Hepatocyte (in vitro differentiated cells): ENCODE results near the gene PLXNC1. TPM values are rescaled to one million over a fixed set of nuclear protein-coding genes. Genes with fewer than 3 reads are reported as not detected.

Experiments used
- DNase-seq: peaks from one replicate; pipeline ENCODE4 v3.0.0-alpha.2; 2016; ENCODE audit warnings: low spot score
- H2AFZ ChIP-seq: fragments of 200-600 bp; sonication (generic); 2 replicates; pipeline ENCODE4 v1.6.0; 2016; ENCODE audit warnings: antibody characterized with exemption, mild to moderate bottlenecking
- H3K27ac ChIP-seq: fragments of 200-600 bp; sonication (generic); 2 replicates; pipeline ENCODE4 v1.5.1; 2016; ENCODE audit warnings: mild to moderate bottlenecking
- H3K27me3 ChIP-seq: fragments of 200-600 bp; sonication (generic); 2 replicates; pipeline ENCODE4 v1.6.1; 2016
- H3K36me3 ChIP-seq: fragments of 200-600 bp; sonication (generic); replicated peaks from 2 replicates; pipeline ENCODE4 v1.5.1; 2016; ENCODE audit warnings: low read depth; ENCODE audit not compliant: insufficient read depth
- H3K4me1 ChIP-seq: fragments of 200-600 bp; sonication (generic); 2 replicates; pipeline ENCODE4 v1.5.1; 2016; ENCODE audit warnings: mild to moderate bottlenecking, moderate library complexity; ENCODE audit not compliant: insufficient read depth
- H3K4me2 ChIP-seq: fragments of 200-600 bp; sonication (generic); 2 replicates; pipeline ENCODE4 v1.6.0; 2016
- H3K4me3 ChIP-seq: fragments of 200-600 bp; sonication (generic); 2 replicates; pipeline ENCODE4 v1.5.1; 2016; ENCODE audit warnings: mild to moderate bottlenecking
- H3K79me2 ChIP-seq: fragments of 200-600 bp; sonication (generic); 2 replicates; pipeline ENCODE4 v1.6.0; 2017; ENCODE audit warnings: mild to moderate bottlenecking
- H3K9me2 ChIP-seq: fragments of 200-600 bp; sonication (generic); replicated peaks from 2 replicates; pipeline ENCODE4 v1.6.0; 2017; ENCODE audit warnings: mild to moderate bottlenecking; ENCODE audit not compliant: insufficient read depth
- H3K9me3 ChIP-seq: fragments of 200-600 bp; sonication (generic); 2 replicates; pipeline ENCODE4 v1.5.1; 2016; ENCODE audit warnings: low read depth, mild to moderate bottlenecking
- H4K20me1 ChIP-seq: fragments of 200-600 bp; sonication (generic); 2 replicates; pipeline ENCODE4 v1.6.0; 2016; ENCODE audit warnings: mild to moderate bottlenecking; ENCODE audit not compliant: insufficient read depth, poor library complexity, severe bottlenecking
- EZH2 ChIP-seq: fragments of 200-600 bp; sonication (generic); IDR thresholded peaks from 2 replicates; pipeline ENCODE4 v1.6.1; 2016; ENCODE audit warnings: antibody characterized with exemption, mild to moderate bottlenecking, borderline replicate concordance
- EZH2phosphoT487 ChIP-seq: fragments of 200-600 bp; sonication (generic); IDR thresholded peaks from one replicate; pipeline ENCODE4 v1.6.1; 2018; ENCODE audit warnings: antibody characterized with exemption, mild to moderate bottlenecking, low read depth, moderate library complexity; ENCODE audit not compliant: unreplicated experiment, severe bottlenecking
- WGBS: methylation state at CpG from one replicate; pipeline ENCODE4 v1.1.6; 2016; ENCODE audit warnings: low lambda C conversion rate; ENCODE audit errors: missing lambda C conversion rate; 5-methylcytosine and 5-hydroxymethylcytosine counted together
- polyA plus RNA-seq: library from polyadenylated mRNA; unstranded; fragments of >200 nt; fragmentation: Nextera tagmentation; extraction: Ambion mirVana; gene quantifications from 2 replicates; pipeline ENCODE4 v1.2.1, GENCODE V29; 2016
- total RNA-seq: library from RNA; depleted of rRNA; stranded (reverse); fragments of >200 nt; gene quantifications from 2 replicates; pipeline ENCODE4 v1.2.3, GENCODE V29; 2014
- TF ChIP-seq, protein P1 (sequence below): fragments of 200-600 bp; sonication (generic); IDR thresholded peaks from 2 replicates; pipeline ENCODE4 v1.5.1; 2016; ENCODE audit warnings: antibody characterized with exemption, mild to moderate bottlenecking; ENCODE audit not compliant: poor library complexity

Gene PLXNC1
- total and polyA plus RNA-seq, 2 experiments from 2014 or later, result 6.7 to 23.2 TPM

DNA sequence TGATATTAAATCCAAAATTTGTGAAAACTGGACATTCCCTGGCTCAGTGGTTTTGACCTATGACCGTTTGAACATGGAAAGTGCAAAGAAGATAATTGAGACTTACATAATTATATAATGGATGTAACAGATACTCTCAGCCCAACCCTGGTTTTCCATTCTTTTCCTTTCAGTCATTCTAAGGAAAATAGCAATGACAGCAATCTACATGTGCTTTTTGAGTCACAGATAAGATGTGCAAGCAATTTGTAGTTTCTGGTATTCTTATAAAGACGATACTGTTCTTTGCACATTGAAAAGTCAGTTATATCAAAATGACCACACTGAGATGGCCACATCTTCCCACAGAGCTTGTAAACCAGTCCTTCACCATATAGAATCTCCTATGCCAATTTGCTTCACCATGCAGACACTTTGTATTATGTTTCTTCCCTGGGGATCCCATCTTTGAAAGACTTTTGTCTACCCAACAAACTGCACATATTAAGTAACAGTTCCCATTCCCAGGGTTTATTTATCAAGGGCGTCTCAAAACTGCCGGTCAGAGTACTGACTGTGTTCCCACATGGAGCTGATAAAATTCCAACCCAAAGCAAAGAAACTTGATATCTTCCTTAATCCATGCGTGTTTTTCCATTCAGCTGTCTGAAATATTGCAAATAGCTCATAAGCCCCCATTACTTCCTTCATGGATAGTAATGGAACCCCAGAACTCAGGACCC, 34.8 kb downstream of the PLXNC1 start:
- Histone ChIP-seq H3K4me2 (peak overlapping the region; percentile 40), H3K9me2 (no peaks in the 10 kb centered on the region), H4K20me1 (no peaks in the 10 kb centered on the region), H2AFZ (no peak overlapping the region), H3K36me3 (no peaks in the 10 kb centered on the region), H3K27ac (peak overlapping the region; percentile 79), H3K9me3 (no peaks in the 10 kb centered on the region), H3K27me3 (peaks cover 6% of the 10 kb centered on the region), H3K79me2 (no peaks in the 10 kb centered on the region), H3K4me3 (no peak overlapping the region), H3K4me1 (peaks cover 32% of the 10 kb centered on the region)
- no peak for TF ChIP-seq EZH2phosphoT487
- TF ChIP-seq, protein P1, sequence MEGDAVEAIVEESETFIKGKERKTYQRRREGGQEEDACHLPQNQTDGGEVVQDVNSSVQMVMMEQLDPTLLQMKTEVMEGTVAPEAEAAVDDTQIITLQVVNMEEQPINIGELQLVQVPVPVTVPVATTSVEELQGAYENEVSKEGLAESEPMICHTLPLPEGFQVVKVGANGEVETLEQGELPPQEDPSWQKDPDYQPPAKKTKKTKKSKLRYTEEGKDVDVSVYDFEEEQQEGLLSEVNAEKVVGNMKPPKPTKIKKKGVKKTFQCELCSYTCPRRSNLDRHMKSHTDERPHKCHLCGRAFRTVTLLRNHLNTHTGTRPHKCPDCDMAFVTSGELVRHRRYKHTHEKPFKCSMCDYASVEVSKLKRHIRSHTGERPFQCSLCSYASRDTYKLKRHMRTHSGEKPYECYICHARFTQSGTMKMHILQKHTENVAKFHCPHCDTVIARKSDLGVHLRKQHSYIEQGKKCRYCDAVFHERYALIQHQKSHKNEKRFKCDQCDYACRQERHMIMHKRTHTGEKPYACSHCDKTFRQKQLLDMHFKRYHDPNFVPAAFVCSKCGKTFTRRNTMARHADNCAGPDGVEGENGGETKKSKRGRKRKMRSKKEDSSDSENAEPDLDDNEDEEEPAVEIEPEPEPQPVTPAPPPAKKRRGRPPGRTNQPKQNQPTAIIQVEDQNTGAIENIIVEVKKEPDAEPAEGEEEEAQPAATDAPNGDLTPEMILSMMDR, result no peak
- TF ChIP-seq EZH2, result no peak
- peak; percentile 30 for DNase-seq
- WGBS, result 26% methylated on average over 5 of the region's 5 CpGs

DNA sequence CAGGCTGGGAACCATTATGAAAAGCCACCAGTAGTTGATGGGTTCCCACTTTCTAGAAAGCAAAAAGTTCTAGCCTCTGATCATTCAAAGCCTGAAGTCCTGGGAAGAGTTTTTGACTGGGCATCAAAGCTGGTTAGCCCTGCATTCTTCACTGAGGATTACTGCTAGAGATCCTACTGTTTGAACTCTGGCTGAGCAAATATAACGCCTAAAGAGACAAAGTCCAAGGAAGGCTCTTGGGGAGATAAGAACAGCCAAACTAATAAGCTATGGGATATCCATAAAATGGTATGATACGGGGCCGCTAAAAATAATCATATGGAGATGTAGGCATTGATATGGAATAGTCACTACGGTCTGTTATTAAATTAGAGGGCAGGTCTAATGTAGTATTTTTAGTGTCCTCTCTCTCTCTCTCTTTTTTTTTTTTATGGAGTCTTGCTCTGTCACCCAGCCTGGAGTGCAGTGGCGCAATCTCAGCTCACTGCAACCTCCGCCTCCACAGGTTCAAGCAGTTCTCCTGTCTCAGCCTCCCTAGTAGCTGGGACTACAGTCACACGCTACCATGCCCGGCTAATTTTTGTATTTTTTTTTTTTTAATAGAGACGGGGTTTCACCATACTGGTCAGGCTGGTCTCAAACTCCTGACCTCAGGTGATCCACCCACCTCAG, 35.5 kb downstream of the PLXNC1 start:
- Histone ChIP-seq H3K36me3 (no peaks in the 10 kb centered on the region), H3K79me2 (no peaks in the 10 kb centered on the region), H3K4me1 (peaks cover 32% of the 10 kb centered on the region), H3K27ac (peak overlapping the region; percentile 79), H3K4me3 (no peak overlapping the region), H4K20me1 (no peaks in the 10 kb centered on the region), H3K9me3 (no peaks in the 10 kb centered on the region), H3K9me2 (no peaks in the 10 kb centered on the region), H3K4me2 (peak overlapping the region; percentile 40), H3K27me3 (peaks cover 6% of the 10 kb centered on the region), H2AFZ (no peak overlapping the region)
- TF ChIP-seq, protein P1, result no peak
- TF ChIP-seq EZH2phosphoT487 (no peak), EZH2 (no peak)
- WGBS, result 59% methylated on average over 8 of the region's 9 CpGs
- DNase-seq, result peak; percentile 51

DNA sequence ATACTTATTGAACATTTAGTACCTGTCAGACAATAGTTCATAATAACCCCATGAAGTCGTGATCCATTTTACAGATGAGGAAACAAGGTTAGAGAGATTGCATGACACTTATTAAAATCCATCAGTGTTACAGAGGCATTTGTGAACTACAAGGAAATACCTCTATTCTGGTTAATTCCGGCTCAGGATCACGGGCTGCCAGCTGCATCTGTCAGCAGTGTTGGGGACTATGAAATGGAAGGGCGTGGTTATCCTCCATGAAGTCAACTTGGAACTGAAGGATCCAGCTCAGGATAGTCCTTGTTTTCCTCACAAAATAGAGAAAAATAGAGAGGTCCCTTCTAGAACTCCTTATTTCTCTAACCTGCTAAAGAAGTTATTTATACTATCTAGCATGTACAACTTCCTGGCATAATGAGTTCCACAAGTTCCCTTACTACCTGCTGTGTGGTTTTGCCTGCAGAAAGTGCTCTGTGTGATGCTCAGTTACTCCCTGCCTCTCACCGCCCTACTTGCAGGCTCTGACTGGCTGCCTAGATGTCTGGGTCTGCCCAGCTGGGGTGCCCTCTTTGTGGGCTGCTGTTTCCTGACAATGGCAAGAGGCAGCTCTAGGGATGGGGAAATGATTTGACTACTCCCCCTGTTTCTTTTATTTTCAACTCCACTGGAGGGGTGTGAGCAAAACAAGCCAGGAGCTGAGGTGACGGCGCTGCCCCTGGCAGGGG, 36.8 kb downstream of the PLXNC1 start:
- TF ChIP-seq EZH2phosphoT487, result no peak
- TF ChIP-seq, protein P1, result no peak
- no peak for TF ChIP-seq EZH2
- peak overlapping the region; percentile 79 for H3K27ac ChIP-seq
- no peaks in the 10 kb centered on the region for H3K36me3 ChIP-seq
- H3K9me3 ChIP-seq, result no peaks in the 10 kb centered on the region
- 84% methylated on average over 7 of the region's 7 CpGs for WGBS
- DNase-seq, result no peak
- peaks cover 27% of the 10 kb centered on the region for H3K4me1 ChIP-seq
- no peaks in the 10 kb centered on the region for H3K9me2 ChIP-seq
- H3K79me2 ChIP-seq, result no peaks in the 10 kb centered on the region
- no peaks in the 10 kb centered on the region for H4K20me1 ChIP-seq
- H3K27me3 ChIP-seq, result peaks cover 6% of the 10 kb centered on the region
- H2AFZ ChIP-seq, result no peak overlapping the region
- no peak overlapping the region for H3K4me3 ChIP-seq
- no peak overlapping the region for H3K4me2 ChIP-seq
